NCI-H2227 treated with DMSO at 0.1 percent for 48 hours (cell line): ENCODE results near the gene RBM45.
"Not testable (repeated sequence)": the region's sequence is repeated elsewhere in the genome, so short reads cannot be mapped to it uniquely, and the experiment has no call there.

Source experiments
- DNase-seq: peaks from one replicate; lab custom pipeline; 2025; lab: John Stamatoyannopoulos, UW

Gene RBM45

GRCh38 chr2:178112202-178113152 is at the start of gene RBM45:
TSS of gene RBM45 (plus strand) at chr2:178112437. CDS start at chr2:178112547, 110 bp downstream.
- DNase-seq, result peak; percentile 91

GRCh38 chr2:178066324-178066723 is 45.9 kb upstream of the RBM45 start:
- DNase-seq, result no peak

- no peak for DNase-seq
These were observed 45.2 kb upstream of the RBM45 start for GRCh38 chr2:178066890-178067669.

- no peak for DNase-seq
These were observed 43.3 kb upstream of the RBM45 start for GRCh38 chr2:178068823-178069454.

- no peak for DNase-seq
These were observed 42.7 kb upstream of the RBM45 start for GRCh38 chr2:178069551-178069950.

GRCh38 chr2:178070824-178071223 is 41.4 kb upstream of the RBM45 start:
- no peak for DNase-seq

GRCh38 chr2:178072000-178072382 is 40.2 kb upstream of the RBM45 start:
- DNase-seq, result no peak

GRCh38 chr2:178072383-178073301 is 39.6 kb upstream of the RBM45 start, which contains the start of gene PDE11A:
TSS of gene PDE11A (minus strand) at chr2:178072777. CDS start at chr2:178072437, 340 bp downstream.
- peak; percentile 81 for DNase-seq

- DNase-seq, result no peak
These were observed 37.9 kb upstream of the RBM45 start for GRCh38 chr2:178074123-178075005.

- DNase-seq, result no peak
These were observed 37.3 kb upstream of the RBM45 start for GRCh38 chr2:178075006-178075326.

GRCh38 chr2:178076130-178076529 is 36.1 kb upstream of the RBM45 start:
- DNase-seq, result no peak

GRCh38 chr2:178079279-178079678 is 33.0 kb upstream of the RBM45 start:
- DNase-seq, result not testable (repeated sequence)

- no peak for DNase-seq
These were observed 29.7 kb upstream of the RBM45 start for GRCh38 chr2:178082408-178083045.

- no peak for DNase-seq
These were observed 28.0 kb upstream of the RBM45 start for GRCh38 chr2:178084273-178084672.

GRCh38 chr2:178088774-178089270 is 23.4 kb upstream of the RBM45 start:
- no peak for DNase-seq

GRCh38 chr2:178093471-178093870 is 18.8 kb upstream of the RBM45 start:
- no peak for DNase-seq

- DNase-seq, result no peak
These were observed 10.7 kb upstream of the RBM45 start for GRCh38 chr2:178101321-178102079.

GRCh38 chr2:178105566-178105965 is 6.7 kb upstream of the RBM45 start:
- DNase-seq, result no peak

- DNase-seq, result no peak
These were observed 6.2 kb upstream of the RBM45 start for GRCh38 chr2:178106053-178106452.
